Skeletal muscle cell (primary cell): ENCODE data around the gene MAP2K4.
"Not testable (repeated sequence)": the region's sequence is repeated elsewhere in the genome, so short reads cannot be mapped to it uniquely, and the experiment has no call there.

ENCODE experiments used
- DNase-seq: peaks from one replicate; pipeline ENCODE4 v3.0.0-alpha.2; 2010; ENCODE audit warnings: low read depth
- H3K4me3 ChIP-seq: 2 replicates; pipeline ENCODE4 v1.5.1; 2011; ENCODE audit warnings: low read depth, mild to moderate bottlenecking, control low read depth, low read length, moderate library complexity

MAP2K4 gene

GRCh38 chr17:12128946-12129345 lies 108.3 kb downstream of the MAP2K4 start:
- no peak for DNase-seq
- no peak overlapping the region for H3K4me3 ChIP-seq

- DNase-seq: no peak
- no peak overlapping the region for H3K4me3 ChIP-seq
These were observed 112.5 kb downstream of the MAP2K4 start for GRCh38 chr17:12133183-12133582.

- no peak for DNase-seq
- H3K4me3 ChIP-seq: no peak overlapping the region
These were observed 113.4 kb downstream of the MAP2K4 start for GRCh38 chr17:12134101-12134500.

GRCh38 chr17:12134587-12134986 lies 113.9 kb downstream of the MAP2K4 start:
- H3K4me3 ChIP-seq: no peak overlapping the region
- no peak for DNase-seq

GRCh38 chr17:12136243-12136642 lies 115.6 kb downstream of the MAP2K4 start:
- H3K4me3 ChIP-seq: no peak overlapping the region
- no peak for DNase-seq

GRCh38 chr17:12136646-12137045 lies 116.0 kb downstream of the MAP2K4 start:
- no peak for DNase-seq

GRCh38 chr17:12137859-12138258 lies 117.2 kb downstream of the MAP2K4 start:
- H3K4me3 ChIP-seq: no peak overlapping the region
- DNase-seq: no peak

More at GRCh38 chr17:12136646-12137045, 116.0 kb downstream of the MAP2K4 start:
- H3K4me3 ChIP-seq: no peak overlapping the region

- no peak overlapping the region for H3K4me3 ChIP-seq
- no peak for DNase-seq
These were observed 120.0 kb downstream of the MAP2K4 start for GRCh38 chr17:12140685-12141084.

GRCh38 chr17:12162187-12162586 lies 141.5 kb downstream of the MAP2K4 start:
- DNase-seq, H3K4me3 ChIP-seq: not testable (repeated sequence)

GRCh38 chr17:12164085-12164484 lies 143.4 kb downstream of the MAP2K4 start:
- DNase-seq: no peak
- no peak overlapping the region for H3K4me3 ChIP-seq

GRCh38 chr17:12178644-12179330 lies 158.1 kb downstream of the MAP2K4 start:
- H3K4me3 ChIP-seq: no peak overlapping the region
- DNase-seq: no peak

- peak; percentile 11 for DNase-seq
- no peak overlapping the region for H3K4me3 ChIP-seq
These were observed 160.1 kb downstream of the MAP2K4 start for GRCh38 chr17:12180644-12181261.

- H3K4me3 ChIP-seq: no peak overlapping the region
- DNase-seq: no peak
These were observed 167.0 kb downstream of the MAP2K4 start for GRCh38 chr17:12187658-12188057.

GRCh38 chr17:12193144-12193735 lies 172.6 kb downstream of the MAP2K4 start:
- no peak for DNase-seq
- H3K4me3 ChIP-seq: no peak overlapping the region
